Activated effector memory CD4-positive, alpha-beta T cell treated with Interleukin-2 at 50 U/mL for 16 hours (primary cell): Measurements from ENCODE around the gene MAP2K3.
"Not testable (repeated sequence)": the region's sequence is repeated elsewhere in the genome, so short reads cannot be mapped to it uniquely, and the experiment has no call there.

Source experiments
- DNase-seq: peaks from one replicate; pipeline ENCODE4 v3.0.0-alpha.2; 2020

MAP2K3 gene

GRCh38 chr17:21337981-21338625, 53.6 kb downstream of the MAP2K3 start:
- not testable (repeated sequence) for DNase-seq

DNA sequence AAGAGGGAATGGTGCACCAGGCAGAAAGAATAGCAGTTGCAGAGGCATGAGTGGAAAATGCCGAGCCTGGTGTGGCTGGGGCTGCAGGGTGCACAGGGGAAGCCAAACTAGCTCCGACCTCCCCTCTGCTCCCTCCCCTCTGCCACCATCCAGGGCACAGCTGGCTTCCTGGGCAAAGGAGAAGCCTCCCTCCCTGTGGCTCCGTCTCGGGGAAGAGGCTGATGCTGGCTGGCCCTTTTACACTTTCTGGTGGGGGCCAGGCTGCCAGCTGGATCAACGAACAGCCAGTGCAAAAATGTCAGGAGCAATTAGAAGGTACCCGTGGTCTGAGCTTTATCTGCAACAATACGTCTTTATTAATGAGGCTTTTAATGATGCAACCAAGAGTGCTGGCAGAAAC, 54.5 kb downstream of the MAP2K3 start:
- no peak for DNase-seq

DNA sequence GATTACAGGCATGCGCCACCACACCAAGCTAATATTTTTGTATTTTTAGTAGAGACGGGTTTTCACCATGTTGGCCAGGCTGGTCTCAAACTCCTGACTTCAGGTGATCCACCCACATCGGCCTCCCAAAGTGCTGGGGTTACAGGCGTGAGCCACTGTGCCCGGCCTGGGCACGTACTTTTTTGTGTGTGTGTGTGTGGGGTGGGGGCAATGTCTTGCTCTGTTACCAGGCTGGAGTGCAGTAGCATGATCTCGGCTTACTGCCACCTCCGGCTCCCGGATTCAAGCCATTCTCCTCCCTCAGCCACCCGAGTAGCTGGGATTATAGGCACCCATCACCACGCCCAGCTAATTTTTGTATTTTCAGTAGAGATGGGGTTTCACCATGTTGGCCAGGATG, 55.1 kb downstream of the MAP2K3 start:
- DNase-seq: not testable (repeated sequence)

DNA sequence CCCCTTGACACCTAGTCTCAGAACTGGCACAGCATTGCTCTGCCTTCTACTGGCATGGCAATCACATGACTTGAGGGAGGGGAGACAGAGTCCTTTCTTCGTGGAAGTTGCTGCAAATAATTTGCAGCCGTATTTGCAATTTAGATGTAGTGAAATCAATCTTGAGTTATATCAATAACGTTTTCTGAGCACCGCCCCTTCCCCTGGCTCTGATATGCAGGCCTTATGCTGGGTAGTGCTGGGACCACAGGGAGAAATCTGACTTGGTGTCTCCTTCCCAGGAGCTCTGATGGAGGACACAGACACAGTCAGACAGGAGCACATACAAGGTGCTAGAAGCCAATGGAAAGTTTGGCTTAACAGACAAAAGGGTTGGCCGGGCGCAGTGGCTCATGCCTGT, 55.9 kb downstream of the MAP2K3 start:
- not testable (repeated sequence) for DNase-seq

DNA sequence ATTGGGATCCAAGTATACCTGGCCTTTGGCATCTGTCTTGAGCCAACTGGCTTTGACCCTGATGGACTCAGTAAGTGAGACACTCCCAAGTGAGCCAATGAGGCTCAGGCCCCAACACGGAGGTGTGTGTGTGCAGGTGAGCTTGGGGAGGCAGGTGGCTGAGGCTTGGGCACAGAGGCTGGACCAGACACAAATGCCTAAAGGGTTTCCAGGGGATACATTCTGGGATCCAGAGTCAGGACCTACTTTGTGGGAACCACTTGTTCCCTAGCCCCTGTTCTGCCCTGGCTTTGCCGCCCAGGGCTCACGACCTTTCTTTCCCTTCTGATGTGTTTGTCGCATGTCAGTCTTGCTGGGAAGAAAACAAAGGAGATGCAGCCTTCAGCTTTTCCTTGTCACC, 56.8 kb downstream of the MAP2K3 start:
- DNase-seq: not testable (repeated sequence)

GRCh38 chr17:21341925-21342540, 57.5 kb downstream of the MAP2K3 start:
- DNase-seq: not testable (repeated sequence)

GRCh38 chr17:21343061-21343949, 58.8 kb downstream of the MAP2K3 start:
- DNase-seq: not testable (repeated sequence)

DNA sequence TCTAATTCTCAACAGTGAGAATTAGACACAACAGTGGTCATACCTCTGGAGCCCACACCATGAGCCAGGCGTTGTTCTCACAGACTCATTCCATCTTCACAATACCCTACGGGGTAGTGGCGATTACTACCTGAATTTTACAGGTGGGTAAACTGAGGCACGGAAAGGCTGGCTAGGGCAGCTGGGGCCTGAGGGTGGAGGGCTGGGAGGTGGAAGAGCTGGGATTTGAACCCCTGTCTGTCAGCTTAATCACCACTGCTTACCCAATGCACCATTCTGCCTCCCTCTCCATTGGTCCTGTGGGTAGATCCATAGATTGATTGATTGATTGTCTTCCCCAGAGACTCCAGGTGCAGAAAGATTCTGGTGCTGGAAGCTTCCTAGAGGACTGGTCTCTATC, 60.3 kb downstream of the MAP2K3 start:
- DNase-seq: not testable (repeated sequence)

- DNase-seq: no peak
These were observed 60.7 kb downstream of the MAP2K3 start for GRCh38 chr17:21345236-21345635.

- DNase-seq: not testable (repeated sequence)
These were observed 61.6 kb downstream of the MAP2K3 start for GRCh38 chr17:21346107-21346506.

DNA sequence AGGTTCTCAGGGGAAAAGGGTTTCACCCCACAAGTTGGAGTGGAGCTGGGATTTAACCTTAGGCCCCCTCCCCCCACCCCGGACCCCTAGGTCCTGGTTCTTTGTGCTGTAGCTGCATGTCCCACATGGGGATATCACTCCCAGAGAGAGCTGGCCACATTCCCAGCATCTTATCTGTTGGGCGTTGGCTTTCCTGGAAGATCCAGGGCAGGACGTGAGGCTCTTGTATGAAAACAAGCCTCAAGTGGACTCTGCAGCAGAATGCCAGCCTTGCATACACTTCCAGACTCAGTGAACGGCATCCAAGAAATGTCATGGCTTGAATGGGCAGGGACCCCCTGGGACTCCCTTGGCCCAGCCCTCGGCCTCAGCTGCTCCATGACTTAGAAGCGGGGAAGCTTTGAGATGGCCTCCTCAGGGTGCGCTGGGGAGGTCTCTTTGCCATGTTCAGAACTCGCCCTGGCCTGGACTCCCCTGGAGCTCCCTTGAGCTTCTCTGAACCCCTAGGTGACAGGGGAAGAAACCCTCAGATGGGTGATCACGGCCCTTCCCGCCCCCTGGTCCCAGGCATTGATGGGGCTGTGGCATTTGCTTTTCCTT, 62.2 kb downstream of the MAP2K3 start:
- not testable (repeated sequence) for DNase-seq

- DNase-seq: not testable (repeated sequence)
These were observed 63.1 kb downstream of the MAP2K3 start for GRCh38 chr17:21347660-21348059.

GRCh38 chr17:21348081-21348925, 63.8 kb downstream of the MAP2K3 start:
- DNase-seq: not testable (repeated sequence)

GRCh38 chr17:21348926-21349261, 64.4 kb downstream of the MAP2K3 start:
- not testable (repeated sequence) for DNase-seq

DNA sequence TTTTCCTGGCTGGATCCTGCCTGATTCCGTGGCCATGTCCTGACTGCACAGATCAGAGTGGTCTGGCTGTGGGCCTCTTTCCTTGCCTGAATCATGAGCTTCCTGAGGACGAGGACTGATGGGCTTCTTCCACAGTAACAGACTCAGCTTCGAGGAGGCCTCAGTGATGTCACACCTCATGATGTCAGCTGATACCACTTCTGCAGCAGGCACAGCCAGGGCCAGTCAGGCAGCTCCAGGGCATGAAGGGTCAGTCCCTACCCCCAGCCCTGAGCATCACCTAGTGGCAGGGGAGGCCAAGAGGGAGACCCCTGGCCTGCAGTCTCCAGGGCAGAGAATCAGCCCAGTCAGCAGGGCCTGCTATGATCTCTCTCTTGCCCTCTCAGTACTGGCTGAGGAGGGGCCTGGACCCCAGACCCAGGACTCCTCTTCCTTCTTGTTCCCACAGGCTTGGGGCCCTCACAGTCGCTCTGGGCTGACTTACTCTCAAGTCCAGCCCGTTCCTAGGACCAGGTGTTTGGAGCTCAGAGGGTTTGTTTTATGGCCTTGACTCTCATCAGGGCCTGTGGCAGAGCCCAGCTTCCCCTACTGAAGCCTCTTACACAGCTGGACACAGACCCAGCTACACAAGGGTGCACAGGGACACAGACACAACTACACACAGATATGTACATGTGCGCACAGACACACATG, 65.0 kb downstream of the MAP2K3 start:
- DNase-seq: not testable (repeated sequence)

GRCh38 chr17:21350495-21350894, 66.0 kb downstream of the MAP2K3 start:
- not testable (repeated sequence) for DNase-seq

GRCh38 chr17:21351366-21352065, 67.0 kb downstream of the MAP2K3 start:
- DNase-seq: no peak

DNA sequence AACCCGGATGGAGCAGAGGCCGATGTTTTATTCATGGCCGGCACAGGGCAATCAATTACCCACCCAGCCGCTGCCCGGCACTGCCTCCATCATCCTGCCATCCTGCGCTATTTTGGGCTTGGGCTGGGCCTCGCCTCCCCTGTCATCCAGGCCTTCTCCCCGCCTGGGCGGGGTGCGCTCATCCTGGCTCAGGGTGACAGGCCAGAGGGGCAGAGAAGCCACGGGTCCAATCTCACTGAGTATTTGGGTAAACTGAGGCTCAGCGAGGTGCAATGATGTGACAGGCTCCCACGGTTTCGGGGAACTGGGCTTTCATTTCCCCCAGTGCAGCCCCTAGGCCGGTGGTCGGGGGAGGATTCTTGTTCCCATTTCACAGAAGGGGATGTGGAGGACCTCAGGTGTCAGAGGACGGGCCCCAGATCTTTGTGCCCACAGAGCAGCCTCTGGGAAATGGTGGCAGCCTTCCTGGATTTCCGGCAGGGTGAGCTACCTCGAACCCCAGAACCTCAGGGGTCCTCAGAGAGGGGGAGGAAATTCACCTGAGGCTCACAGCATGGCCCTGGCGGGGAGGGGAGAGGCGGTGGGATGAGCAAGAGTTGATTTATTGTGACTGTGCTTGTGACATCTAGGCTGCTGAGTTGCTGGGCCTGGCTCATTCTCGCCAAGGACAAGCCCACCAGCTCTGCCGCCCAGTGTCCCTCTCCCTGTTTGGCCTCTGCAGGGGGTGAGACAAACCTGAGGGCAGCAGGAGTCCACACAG, 67.9 kb downstream of the MAP2K3 start:
- no peak for DNase-seq

DNA sequence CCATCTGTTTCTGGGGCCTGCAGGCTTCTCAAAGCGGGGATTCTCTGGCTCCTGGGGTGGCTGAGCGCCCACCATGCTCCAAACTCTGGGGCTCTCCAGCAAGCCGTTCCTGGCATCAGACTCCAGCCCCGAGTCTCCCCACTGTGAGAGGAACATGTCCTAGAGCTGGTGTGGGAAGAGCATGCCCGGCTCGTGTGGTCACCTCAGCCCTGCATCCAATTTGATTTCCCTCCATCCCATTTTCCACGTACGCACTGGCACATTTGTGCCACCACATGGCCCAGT, 68.4 kb downstream of the MAP2K3 start:
- DNase-seq: no peak

GRCh38 chr17:21353326-21354010, 69.0 kb downstream of the MAP2K3 start:
- DNase-seq: no peak
